GM21619 (cell line): ENCODE measurements around the gene HTR3B.
"Not testable (repeated sequence)": the region's sequence is repeated elsewhere in the genome, so short reads cannot be mapped to it uniquely, and the experiment has no call there.

ENCODE experiments used
- ATAC-seq: cut with Tn5 transposase; IDR thresholded peaks from one replicate; pipeline ENCODE4 v1.9.1; 2021; ENCODE audit not compliant: unreplicated experiment

Gene HTR3B

GRCh38 chr11:113884361-113884836, 20.2 kb upstream of the HTR3B start:
- ATAC-seq, result no peak

DNA sequence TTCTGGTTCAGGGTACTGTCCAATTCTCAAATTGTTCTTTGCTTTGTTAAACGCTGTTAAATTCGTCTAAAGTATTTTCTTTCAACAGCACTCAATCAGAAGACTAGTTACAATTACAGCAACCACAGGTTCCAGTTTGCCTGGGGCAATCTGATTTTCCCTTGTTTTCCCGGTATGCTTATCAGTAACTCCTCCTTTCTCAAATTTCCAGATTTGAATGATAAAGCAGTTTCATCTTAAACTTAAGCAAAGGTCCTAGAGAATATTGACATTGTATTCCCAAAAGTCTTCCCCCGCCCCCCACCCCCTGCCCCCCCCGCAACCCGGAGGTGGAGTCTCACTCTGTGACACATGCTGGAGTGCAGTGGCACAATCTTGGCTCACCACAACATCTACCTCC, 18.7 kb upstream of the HTR3B start:
- ATAC-seq, result no peak

DNA sequence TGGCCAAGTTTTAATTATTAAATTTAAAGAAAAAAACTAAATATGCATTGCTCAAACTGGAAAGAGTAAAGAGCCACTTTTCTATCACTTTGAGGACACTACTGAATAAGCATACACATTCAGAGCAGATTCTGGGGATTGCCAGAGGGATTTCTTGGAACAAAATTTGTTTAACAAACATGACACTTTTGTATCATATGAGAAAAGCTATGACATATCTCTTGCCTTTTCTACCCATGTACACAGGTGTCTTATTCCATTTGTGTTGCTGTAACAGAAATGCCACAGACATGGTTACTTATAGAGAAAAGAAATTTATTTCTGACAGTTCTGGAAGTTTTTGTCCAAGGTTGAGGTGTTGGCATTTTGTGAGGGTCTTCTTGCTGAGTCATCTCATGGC, 15.7 kb upstream of the HTR3B start:
- no peak for ATAC-seq

DNA sequence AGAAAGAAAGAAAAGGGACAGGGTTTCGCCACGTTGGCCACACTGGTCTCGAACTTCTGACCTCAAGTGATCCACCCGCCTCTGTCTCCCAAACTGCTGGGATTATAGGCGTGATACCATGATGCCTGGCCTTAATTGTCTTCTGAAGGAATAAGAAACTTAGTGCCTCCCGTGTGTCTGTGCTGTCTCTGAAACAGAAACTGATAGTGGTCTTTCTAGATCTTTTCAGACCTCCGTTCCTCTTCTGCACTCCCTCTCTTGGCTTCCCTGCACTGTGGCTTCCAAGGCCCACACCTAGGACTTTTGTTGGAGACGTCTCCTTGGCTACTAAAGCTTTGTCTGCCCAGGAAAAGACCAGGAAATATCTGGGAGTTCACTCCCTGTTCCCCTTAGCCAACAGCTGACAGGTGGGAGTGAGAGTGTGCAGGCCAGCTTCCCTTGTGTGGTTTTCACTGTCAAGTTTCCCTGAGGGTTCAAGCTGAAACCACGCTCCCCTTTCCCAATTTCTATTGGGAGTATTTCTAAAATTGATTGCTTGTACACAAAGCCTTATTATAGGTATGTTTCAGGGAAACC, 10.1 kb upstream of the HTR3B start:
- peak; percentile 76 for ATAC-seq

DNA sequence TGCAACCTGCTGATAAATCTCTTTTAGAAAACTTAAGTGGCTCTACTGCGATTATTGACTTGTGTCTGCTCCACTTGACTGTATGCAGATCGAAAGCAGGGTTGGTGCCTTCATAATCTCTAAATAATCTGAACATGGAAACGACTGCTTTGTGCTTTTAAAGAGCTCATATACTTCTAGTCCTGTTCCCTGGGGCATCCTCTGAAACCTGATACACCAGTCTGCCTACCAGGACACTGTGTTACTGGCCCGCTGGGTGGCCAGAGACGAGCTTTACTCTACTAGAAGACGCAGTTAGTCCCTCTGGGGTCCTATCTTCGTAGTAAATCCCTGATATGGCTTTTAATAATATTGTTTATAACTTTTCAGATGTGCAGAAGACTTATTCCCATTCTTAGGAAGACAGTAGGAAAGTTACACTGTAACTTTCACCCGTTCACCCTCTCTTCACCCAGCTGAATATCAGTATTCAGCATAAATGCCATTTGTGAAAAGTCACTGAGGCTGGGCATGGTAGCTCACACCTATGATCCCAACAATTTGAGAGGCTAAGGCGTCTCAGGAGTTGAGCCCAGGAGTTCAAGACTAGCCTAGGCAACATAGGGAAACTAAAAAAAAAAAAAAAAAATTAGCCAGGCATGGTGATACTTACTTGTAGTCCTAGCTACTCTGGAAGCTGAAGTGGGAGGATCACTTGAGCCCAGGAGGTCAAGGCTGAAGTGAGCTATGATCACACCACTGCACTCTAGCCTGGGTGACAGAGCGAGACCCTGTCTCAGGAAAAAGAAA, 9.0 kb upstream of the HTR3B start:
- no peak for ATAC-seq

GRCh38 chr11:113896156-113896879, 8.3 kb upstream of the HTR3B start:
- peak; percentile 75 for ATAC-seq

DNA sequence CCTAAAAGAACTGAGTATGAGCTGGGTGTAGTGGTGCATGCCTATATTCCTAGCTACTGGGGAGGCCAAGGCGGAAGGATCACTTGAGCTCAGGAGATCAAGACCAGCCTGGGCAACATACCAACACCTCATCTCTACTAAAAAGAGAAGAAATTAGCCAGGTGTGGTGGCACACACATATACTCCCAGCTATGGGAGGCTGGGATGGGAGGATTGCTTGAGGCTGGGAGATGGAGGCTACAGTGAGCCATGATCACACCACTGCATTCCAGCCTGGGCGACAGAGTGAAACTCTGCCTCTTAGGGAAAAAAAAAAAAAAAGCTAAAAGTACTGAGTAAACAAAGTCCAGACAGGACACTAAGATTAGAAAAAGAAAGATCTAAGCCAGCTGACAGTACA, 3.5 kb upstream of the HTR3B start:
- ATAC-seq, result no peak

DNA sequence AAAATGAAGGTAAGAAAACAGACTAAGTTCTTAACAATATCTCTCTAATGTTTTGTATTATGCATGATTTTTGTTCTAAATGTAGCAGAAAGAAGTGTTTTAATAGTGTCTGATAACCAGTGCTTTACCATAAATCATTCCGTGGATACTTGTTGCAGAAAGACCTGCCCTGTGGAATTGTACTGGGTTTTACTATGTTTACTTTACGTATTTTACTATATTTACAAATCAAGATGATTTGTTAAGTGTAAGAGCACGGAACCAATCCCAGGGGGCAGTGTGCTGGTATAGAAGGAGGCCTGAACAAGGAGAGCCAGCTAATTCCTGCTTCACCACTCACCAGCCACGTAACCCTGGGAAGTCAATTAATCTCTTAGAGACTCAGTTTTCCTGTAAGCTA, 1.4 kb downstream of the HTR3B start:
- ATAC-seq, result no peak

DNA sequence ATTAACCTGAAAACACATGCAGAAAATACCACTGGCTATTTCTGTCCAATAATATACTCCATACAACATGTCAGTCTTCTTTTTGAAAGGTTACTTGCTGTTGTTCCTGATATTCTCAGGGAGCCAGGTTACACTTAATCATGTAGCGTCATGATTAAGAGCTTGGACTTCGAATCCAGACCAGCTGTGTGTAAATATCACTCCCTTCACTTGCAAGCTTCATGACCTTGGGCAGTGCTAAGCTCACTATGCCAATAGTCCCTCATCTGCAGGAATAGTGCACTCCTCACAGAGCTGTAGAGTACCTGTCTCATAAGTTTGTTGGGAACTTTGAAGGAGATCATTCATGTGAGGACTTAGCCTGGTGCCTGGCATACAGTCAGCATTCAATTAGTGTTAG, 1.9 kb downstream of the HTR3B start:
- ATAC-seq, result no peak

GRCh38 chr11:113907152-113907551, 2.6 kb downstream of the HTR3B start:
- no peak for ATAC-seq

- ATAC-seq, result no peak
These were observed 3.1 kb downstream of the HTR3B start for GRCh38 chr11:113907681-113908080.

DNA sequence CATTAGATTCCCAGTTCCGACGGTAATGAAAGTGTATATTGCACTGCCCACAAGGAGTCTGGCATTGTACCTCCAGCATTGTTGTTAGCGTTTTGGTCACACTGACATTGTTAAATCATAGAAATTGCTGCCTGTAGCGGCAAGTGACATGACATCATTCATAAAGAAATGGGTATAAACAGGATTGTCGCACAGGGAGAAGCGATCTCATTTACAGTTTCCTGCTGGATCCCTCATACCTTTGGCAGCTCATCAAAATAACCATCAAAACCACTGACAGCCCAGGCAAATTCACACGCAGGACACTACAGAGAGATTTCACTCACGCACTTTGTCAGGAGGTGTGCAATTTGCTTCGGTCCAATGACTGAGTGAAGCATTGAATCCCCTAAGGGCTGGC, 3.5 kb downstream of the HTR3B start:
- ATAC-seq, result no peak

DNA sequence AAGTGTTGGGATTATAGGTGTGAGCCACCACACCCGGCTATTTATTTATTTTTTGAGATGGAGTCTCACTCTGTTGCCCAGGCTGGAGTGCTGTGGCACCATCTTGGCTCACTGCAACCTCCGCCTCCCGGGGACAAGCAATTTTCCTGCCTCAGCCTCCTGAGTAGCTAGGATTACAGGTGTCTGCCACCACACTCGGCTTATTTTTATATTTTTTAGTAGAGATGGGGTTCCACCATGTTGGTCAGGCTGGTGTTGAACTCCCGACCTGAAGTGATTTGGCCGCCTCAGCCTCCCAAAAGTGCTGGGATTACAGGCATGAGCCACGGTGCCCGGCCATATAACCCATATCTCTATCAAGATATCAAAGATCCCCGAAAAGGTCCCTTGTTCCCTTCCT, 6.9 kb downstream of the HTR3B start:
- not testable (repeated sequence) for ATAC-seq

GRCh38 chr11:113923572-113923971, 19.0 kb downstream of the HTR3B start:
- no peak for ATAC-seq

- ATAC-seq, result no peak
These were observed 21.9 kb downstream of the HTR3B start for GRCh38 chr11:113926273-113927197.

- no peak for ATAC-seq
These were observed 23.7 kb downstream of the HTR3B start for GRCh38 chr11:113928311-113928710.

DNA sequence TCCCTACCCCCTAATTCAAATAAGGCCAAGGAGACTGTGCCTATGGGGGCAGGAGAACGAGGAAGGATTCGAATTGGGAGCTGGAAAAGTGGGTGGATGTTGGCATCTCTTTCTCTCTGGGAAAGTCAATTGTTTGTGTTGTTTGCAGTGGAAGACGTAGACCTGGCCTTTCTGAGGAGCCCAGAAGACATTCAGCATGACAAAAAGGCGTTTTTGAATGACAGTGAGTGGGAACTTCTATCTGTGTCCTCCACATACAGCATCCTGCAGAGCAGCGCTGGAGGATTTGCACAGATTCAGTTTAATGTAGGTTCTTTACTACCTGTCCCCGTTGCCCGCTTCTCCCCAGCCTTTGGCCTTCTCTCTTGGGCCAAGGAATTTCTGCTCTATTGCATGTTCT, 28.2 kb downstream of the HTR3B start:
- ATAC-seq, result no peak

GRCh38 chr11:113934193-113934592, 29.6 kb downstream of the HTR3B start:
- not testable (repeated sequence) for ATAC-seq

DNA sequence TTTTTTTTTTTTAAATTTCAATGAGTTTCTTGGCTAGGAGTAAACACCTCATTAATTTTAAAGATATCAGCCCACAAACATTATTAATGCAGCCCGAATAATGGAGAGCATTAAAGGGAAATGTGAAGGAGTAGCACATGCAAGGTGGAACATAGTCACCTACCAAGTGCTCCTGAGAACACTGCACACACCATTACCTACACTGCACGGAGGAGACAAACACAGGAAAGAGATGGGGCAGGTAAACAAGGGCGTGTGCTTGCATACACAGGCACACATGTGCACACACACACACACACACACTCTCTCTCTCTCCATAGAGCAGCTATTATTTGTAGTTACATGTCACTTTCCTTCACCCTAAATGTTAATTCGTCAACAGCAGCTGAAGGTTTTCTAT, 30.2 kb downstream of the HTR3B start:
- ATAC-seq, result no peak

GRCh38 chr11:113935858-113936257, 31.3 kb downstream of the HTR3B start:
- no peak for ATAC-seq

GRCh38 chr11:113937918-113938317, 33.3 kb downstream of the HTR3B start:
- no peak for ATAC-seq
